A673 (cell line): Measurements from ENCODE around the gene HERC3. TPM values are rescaled to one million over a fixed set of nuclear protein-coding genes. Genes with fewer than 3 reads are reported as not detected.

ENCODE experiments used
- BruUV-seq: library from RNA; stranded (reverse); fragments of 400-500 nt; replicated peaks from 2 replicates; lab custom pipeline; 2021; lab: Mats Ljungman, UMichigan
- CTCF ChIA-PET: fragments of 300-600 bp; sonication (Branson Sonifier 250); formaldehyde crosslinking; loops from one replicate; lab custom pipeline; 2022; ENCODE audit warnings: antibody characterized with exemption; lab: Charles Lee
- POLR2A ChIA-PET: fragments of 300-600 bp; sonication (Branson Sonifier 250); formaldehyde crosslinking; loops from one replicate; lab custom pipeline; 2022; ENCODE audit warnings: antibody characterized with exemption; ENCODE audit not compliant: low non-redundant PET; lab: Charles Lee
- DNase-seq: peaks from one replicate; pipeline ENCODE4 v3.0.0-alpha.2; 2015; ENCODE audit warnings: low spot score
- H3K27ac ChIP-seq: fragments of 200-600 bp; sonication (generic); 2 replicates; pipeline ENCODE4 v1.5.1; 2016; ENCODE audit warnings: mixed run types, low read depth, mild to moderate bottlenecking, mixed read lengths, antibody characterized with exemption, low read length; ENCODE audit not compliant: poor library complexity, severe bottlenecking
- H3K27me3 ChIP-seq: fragments of 200-600 bp; sonication (generic); replicated peaks from 2 replicates; pipeline ENCODE4 v1.6.1; 2017; ENCODE audit warnings: mixed run types, low read depth, mild to moderate bottlenecking, mixed read lengths, antibody characterized with exemption, low read length; ENCODE audit not compliant: insufficient read depth, poor library complexity
- H3K36me3 ChIP-seq: fragments of 200-600 bp; sonication (generic); 2 replicates; pipeline ENCODE4 v1.6.1; 2016; ENCODE audit warnings: mixed run types, mild to moderate bottlenecking, mixed read lengths, antibody characterized with exemption, low read length; ENCODE audit not compliant: insufficient read depth, poor library complexity, severe bottlenecking
- H3K4me1 ChIP-seq: fragments of 200-600 bp; sonication (generic); 2 replicates; pipeline ENCODE4 v1.6.1; 2017; ENCODE audit warnings: mixed run types, mild to moderate bottlenecking, mixed read lengths, antibody characterized with exemption, low read length; ENCODE audit not compliant: insufficient read depth, poor library complexity, severe bottlenecking
- H3K4me3 ChIP-seq: fragments of 200-600 bp; sonication (generic); 2 replicates; pipeline ENCODE4 v1.5.1; 2016; ENCODE audit warnings: low read depth, mixed run types, mild to moderate bottlenecking, mixed read lengths, low read length; ENCODE audit not compliant: poor library complexity, severe bottlenecking
- H3K9me3 ChIP-seq: fragments of 200-600 bp; sonication (generic); 2 replicates; pipeline ENCODE4 v1.6.1; 2016; ENCODE audit warnings: mixed run types, low read depth, mild to moderate bottlenecking, mixed read lengths, antibody characterized with exemption, low read length; ENCODE audit not compliant: poor library complexity, severe bottlenecking
- CTCF ChIP-seq: fragments of 300-800, 200-600 bp; sonication (generic); conservative IDR thresholded peaks from 2 replicates; pipeline ENCODE4 v1.5.1; 2017; ENCODE audit warnings: low read depth, mild to moderate bottlenecking, antibody characterized with exemption, low read length, moderate library complexity, mixed read lengths
- EZH2 ChIP-seq: fragments of 200-600 bp; sonication (generic); IDR thresholded peaks from 2 replicates; pipeline ENCODE4 v1.6.1; 2017; ENCODE audit warnings: borderline replicate concordance, low read depth, mild to moderate bottlenecking, mixed read lengths, antibody characterized with exemption, low read length; ENCODE audit not compliant: poor library complexity, severe bottlenecking
- intact Hi-C: fragments of 100-400 bp; cut with micrococcal nuclease; formaldehyde crosslinking; loops from one replicate; pipeline ENCODE4 v1.10.0; 2022; ENCODE audit not compliant: unreplicated experiment
- total RNA-seq: library from RNA; stranded (reverse); gene quantifications from 2 replicates; pipeline ENCODE4 v1.2.3, GENCODE V29; 2021

HERC3 gene
- total RNA-seq, 1 experiment from 2014 or later = 0.71 TPM

- Histone ChIP-seq H3K36me3 (no peaks in the 10 kb centered on the region), H3K27me3 (no peaks in the 10 kb centered on the region), H3K4me3 (no peak overlapping the region), H3K4me1 (no peaks in the 10 kb centered on the region), H3K9me3 (no peaks in the 10 kb centered on the region), H3K27ac (no peak overlapping the region)
- BruUV-seq = no TSS peak
- DNase-seq = no peak
- CTCF ChIA-PET = interaction anchor here (1.1 to 1.5 kb wide), 3 partner anchors 120 to 134 kb away, joined by 3 to 11 read pairs (median 4); no protein-coding TSS in a partner anchor
- TF ChIP-seq CTCF (no peak), EZH2 (no peak)
- intact Hi-C loops = loop anchor here (2.0 kb wide), 1 partner anchor 133 kb away; no protein-coding TSS in a partner anchor
- POLR2A ChIA-PET = no interaction called here
These were observed 67.6 kb downstream of the HERC3 start for GRCh38 chr4:88659890-88660208.

- Histone ChIP-seq H3K4me1 (no peaks in the 10 kb centered on the region), H3K4me3 (no peak overlapping the region), H3K9me3 (no peaks in the 10 kb centered on the region), H3K27me3 (no peaks in the 10 kb centered on the region), H3K36me3 (no peaks in the 10 kb centered on the region), H3K27ac (no peak overlapping the region)
- CTCF ChIA-PET = interaction anchor here (1.5 kb wide), 1 partner anchor 121 kb away, joined by 11 read pairs; no protein-coding TSS in a partner anchor
- no peak for DNase-seq
- intact Hi-C loops = no loop called here
- POLR2A ChIA-PET = no interaction called here
- no TSS peak for BruUV-seq
- no peak for TF ChIP-seq CTCF
- no peak for TF ChIP-seq EZH2
These were observed 68.4 kb downstream of the HERC3 start for GRCh38 chr4:88660446-88661294.

- intact Hi-C loops = no loop called here
- Histone ChIP-seq H3K36me3 (no peaks in the 10 kb centered on the region), H3K4me1 (no peaks in the 10 kb centered on the region), H3K9me3 (no peaks in the 10 kb centered on the region), H3K27ac (no peak overlapping the region), H3K27me3 (no peaks in the 10 kb centered on the region), H3K4me3 (no peak overlapping the region)
- no peak for TF ChIP-seq CTCF
- no peak for TF ChIP-seq EZH2
- DNase-seq = no peak
- POLR2A ChIA-PET = no interaction called here
- CTCF ChIA-PET = no interaction called here
- no TSS peak for BruUV-seq
These were observed 69.5 kb downstream of the HERC3 start for GRCh38 chr4:88661739-88662138.
